D341Med (cell line): ENCODE results near the gene CSPG4.
"Not testable (repeated sequence)": the region's sequence is repeated elsewhere in the genome, so short reads cannot be mapped to it uniquely, and the experiment has no call there.

Source experiments
- DNase-seq: peaks from one replicate; pipeline ENCODE4 v3.0.0; 2012; ENCODE audit warnings: low spot score

The CSPG4 gene

DNA sequence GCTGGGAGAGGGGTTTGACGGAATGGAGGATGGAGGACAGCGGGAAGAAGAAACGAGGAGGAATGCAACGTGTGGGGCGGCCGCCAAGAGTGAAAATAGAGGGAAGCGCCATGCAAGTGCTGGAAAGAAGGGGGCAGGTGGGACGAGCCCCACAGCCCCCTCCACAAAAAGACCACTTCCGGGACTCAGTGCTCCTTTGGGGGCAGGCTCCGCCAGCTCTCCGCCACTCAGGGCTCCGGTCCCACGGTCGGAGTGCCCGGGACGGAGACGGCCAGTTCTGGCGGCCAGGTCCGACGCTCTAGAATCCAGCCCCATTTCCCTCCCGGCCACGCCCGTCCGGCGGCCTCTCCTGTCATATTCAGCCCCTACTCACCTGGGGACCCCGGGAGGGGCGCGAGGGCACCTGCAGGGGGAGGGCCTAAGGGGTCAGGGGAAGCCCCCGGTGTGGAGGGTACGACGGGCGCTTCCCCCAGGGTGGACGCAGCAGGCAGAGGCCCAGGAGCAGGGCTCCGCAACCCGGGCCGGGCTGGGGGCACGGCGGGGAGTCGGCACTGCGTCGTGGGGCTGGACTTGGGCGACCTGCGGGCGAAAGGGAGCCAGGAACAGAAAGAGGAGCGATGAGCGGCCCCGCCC, 25.5 kb upstream of the CSPG4 start:
- DNase-seq = no peak

DNA sequence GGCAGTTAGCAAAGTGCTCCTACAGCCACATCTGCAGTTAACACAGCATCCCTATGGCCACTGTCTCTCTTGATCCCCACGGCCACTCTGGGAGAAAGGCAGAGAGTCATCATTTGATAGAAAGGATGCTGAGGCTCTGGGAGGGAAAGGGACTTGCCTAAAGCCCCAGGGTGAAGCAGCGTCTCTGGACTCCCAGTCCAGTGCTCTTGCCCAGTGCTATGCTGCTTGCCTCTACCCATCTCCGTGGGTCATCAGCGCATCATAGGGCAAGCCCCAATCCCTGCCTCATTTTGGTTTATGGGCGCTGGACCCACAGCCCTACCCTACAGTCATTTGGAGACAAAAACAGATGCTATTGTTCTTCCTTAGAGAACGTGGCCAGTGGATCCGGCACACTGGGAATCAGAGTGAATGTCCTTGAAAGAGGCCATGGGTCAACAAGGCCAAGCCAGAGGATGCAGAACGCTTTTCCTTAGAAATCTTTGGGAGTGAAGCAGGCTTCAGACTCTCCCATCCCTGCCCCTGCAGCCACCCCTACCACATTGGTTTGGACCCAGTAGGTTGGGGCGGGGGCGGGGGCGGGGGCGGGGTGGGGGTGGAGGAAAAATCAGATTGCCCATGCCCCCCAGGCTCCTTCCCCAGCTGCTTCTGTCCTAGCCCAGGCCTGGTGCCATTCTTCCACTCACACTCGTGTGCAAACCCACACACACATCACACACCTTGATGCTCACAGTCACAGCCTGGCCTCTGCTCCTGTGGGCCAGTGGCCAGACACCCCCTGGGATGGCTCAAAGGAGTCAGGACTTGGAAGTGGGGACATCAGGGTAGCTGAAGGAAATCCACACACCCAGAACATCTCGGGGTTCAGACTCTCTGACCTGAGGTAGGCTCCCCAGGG, 24.7 kb upstream of the CSPG4 start:
- not testable (repeated sequence) for DNase-seq

- no peak for DNase-seq
Measured at GRCh38 chr15:75736256-75736655, 23.6 kb upstream of the CSPG4 start.

DNA sequence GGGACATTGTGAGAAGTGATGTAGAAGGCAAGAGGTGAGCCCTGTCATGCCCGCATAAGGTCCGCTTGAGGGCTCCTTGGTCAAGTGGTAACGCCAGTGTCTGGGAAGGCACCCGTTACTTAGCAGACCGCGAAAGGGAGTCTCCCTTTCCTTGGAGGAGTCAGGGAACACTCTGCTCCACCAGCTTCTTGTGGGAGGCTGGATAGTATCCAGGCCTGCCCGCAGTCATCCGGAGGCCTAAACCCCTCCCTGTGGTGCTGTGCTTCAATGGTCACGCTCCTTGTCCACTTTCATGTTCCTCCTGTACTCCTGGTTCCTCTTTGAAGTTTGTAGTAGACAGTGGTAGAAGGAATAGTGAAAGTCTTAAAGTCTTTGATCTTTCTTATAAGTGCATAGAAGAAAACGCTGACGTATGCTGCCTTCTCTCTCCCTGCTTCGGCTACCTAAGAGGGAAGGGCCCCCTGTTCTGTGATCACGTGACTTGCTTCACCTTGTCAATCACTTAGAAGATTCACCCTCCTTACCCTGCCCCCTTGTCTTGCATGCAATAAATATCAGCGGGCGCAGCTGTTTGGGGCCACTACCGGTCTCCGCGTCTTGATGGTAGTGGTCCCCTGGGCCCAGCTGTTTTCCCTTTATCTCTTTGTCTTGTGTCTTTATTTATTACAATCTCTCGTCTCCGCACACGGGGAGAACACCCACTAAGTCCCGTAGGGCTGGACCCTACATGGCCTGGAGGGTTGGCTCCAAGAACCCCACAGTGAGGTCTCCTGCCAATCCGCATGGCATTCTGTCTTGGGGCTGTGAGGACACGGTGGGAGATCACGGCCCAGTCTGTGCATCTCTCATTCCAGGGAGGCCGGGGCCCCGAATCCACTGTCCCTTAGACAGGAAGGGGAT, 22.5 kb upstream of the CSPG4 start:
- DNase-seq = not testable (repeated sequence)

DNA sequence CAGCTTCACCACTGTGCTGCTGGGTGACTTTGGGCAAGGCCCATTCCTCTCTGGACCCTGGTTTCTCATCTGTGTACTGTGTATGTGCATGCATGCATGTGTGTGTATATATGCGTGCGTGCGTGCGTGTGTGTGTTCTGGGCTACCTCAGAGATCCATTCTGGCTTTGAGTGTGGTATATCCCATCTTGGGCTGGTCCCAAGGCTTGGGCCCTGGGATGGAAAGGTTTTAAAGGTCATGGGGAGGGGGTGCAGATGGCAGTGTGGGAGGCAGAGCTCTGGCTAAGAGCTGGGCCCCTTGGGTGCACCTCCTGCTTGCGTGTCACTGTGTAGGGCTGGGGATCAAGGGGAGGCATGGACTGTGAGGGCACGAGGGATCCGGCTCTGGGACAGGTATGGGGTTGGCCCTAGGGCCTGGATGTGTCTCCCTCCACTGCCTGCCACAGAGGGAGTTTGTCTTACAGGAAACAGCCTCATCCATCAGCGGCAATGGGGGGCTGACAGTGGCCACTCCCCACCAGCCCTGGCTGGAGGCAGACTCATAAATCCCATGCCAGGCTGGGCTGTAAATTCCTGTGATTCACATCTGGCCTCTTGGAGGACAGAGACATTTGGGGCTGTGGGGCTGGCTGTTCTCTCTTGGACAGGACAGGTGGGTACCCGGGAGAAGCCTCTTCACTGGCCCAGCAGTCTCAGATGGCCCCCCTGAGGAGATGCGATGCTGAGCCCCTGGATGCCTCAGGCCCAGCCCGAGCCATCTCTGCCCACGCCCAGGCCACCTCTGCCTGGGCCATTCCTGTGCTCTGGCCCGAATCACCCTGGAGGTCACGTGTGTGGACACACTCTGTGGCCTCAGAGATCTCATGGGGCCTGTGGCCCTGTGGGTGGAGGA, 21.4 kb upstream of the CSPG4 start:
- no peak for DNase-seq

GRCh38 chr15:75732809-75733451, 20.3 kb upstream of the CSPG4 start:
- peak; percentile 70 for DNase-seq

DNA sequence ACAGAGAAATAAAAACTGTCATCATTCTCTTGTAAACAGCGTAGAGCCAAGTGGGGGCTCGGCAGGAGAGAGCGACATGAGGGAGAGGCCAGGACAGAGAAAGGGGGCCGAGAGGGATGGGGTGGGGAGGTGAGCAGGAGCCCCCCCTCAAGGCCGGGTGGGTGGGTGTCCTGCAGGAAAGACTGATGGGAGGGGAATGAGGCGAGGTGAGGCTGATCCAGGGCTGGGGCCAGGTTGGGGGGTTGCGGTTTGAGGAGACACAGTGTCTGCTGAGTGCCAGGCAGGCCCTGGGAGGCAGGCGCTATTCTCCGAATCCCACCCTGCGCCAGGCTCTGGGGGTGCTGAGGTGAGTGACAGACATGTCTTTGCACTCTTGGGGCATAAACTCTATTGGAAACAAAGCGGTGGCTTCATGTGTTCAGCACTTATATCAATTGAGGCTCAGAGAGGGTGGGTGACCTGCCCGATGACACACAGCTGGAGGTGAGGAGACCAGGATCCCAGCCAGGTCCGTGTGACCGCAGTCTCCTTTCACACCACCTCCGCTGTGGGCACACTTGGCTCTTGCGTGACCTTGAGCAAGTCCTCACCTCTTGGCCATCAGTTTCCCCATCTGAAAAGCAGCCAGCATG, 19.6 kb upstream of the CSPG4 start:
- no peak for DNase-seq

DNA sequence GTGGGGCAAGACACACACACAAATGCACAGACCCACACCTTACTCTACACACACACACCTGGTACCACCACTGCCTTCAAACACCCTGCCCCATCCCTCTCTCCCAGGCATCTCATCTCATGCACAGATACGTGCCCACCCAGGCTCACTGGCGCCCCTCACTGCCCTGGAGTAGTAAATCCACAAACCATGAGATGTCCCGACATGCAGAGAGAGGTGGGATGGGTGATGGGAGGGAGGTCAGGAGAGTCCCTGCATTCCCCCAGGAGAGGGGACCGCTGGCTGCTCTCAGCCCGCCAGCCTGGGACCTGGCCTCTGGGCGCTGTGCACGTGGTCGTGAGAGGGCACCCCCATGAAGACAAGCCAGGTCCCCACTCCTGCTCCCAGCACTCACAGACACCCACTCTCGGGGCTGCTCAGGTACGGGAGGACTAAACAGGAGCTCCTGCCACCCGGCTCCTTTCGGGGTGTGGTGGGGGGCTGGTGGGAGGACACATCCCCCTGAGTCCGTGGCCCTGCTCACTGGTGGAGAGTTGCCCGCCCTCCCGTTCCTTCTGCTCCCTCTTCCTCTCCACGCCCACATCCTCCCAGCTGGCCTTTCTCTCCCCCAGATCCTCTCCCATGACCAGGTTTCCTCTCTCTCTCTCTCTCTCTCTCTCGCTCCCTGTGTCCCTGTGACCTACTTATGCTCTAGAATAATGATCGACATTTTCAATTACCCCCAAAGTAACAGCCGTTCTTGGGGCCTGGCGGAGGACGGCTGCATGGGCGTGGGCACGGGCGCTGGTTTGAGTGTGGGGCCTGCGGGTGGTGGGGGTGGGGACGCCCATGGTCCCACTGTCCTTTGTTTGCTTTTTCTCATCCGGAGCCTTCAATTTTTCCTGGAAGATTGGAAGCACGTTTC, 18.9 kb upstream of the CSPG4 start:
- no peak for DNase-seq

DNA sequence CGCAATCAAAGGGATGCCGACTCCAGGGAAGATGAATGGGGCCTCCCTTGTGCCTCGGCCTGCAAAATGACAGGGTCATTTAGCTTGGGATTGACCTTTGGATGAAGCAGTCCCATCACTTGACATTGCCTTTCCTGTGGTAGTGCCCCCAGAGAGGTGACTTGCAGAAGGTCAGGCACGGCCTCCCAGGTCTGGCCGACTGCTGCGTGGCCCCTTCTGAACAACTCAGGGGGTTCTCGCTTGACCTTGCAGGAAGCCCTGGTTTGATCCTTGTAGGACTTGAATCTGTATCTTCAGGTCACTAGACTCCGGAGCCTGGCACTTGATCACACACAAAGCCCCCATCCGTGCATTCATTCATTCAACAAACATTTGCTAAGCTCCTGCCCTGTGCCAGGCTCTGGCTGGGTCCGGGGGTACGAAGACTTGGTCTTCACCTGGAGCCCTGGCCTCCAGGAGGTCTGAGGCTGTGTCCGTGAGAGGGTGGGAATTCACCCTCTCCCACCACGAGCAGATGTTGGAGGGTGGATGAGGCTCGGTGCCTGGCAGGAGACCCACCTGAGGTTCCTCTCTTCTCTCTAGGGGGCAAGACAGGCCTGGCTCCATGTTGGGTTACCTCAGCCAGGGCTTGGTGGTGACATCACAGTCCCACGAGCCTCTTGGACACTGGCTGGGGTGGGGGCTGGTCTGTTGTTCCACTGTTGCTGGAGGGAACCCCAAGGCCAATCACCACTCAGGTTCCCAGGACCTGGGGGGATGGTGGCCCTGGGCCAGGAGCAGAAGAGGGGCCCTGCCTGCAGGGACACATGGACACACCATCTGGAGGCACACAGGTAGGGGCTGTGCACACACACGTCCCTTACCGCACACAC, 18.0 kb upstream of the CSPG4 start:
- DNase-seq = not testable (repeated sequence)

GRCh38 chr15:75729326-75730069, 16.9 kb upstream of the CSPG4 start:
- DNase-seq = no peak

DNA sequence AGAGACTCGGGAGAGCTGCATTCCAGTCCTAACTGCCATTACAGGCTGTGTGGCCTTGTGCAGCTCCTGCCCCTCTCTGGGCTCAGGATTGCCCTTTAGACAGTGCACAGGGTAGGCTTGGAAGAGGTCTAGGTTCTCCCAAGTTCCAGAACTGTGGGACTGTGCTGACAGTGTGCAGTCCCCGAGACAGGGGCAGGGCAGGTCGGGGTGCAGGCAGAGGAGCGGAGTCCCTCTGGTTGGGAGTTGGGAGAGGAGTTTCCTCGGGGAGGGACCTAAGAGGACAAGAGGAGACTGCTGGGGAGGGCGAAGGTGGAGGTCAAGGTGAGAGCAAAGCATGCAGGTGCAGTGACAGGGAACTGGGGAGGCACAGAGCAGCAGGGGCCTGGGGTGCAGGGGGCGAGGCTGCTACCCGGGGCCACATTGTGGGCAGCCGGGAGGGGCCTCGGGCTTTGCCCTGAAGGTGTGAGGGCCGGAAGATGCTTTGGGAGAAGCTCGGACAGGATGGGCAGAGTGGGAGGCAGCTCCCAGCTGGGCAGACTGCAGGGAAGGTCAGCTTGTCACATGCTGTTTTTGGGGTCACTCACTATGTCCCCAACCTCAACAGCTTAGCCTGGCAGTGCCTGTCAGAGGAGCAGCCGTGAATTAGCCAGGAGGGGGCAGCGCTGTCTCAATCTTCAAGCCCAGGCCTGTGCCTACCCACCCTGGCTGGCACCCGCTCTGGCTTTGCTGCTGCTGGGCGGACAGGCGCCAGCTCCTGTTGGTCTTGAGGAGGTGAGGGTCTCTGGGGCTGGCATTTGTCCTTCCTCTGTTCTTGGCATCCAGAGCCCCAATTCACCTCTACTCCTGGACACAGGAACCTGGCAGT, 15.4 kb upstream of the CSPG4 start:
- peak; percentile 83 for DNase-seq

- DNase-seq = no peak
Measured at GRCh38 chr15:75727031-75727531, 14.4 kb upstream of the CSPG4 start.

DNA sequence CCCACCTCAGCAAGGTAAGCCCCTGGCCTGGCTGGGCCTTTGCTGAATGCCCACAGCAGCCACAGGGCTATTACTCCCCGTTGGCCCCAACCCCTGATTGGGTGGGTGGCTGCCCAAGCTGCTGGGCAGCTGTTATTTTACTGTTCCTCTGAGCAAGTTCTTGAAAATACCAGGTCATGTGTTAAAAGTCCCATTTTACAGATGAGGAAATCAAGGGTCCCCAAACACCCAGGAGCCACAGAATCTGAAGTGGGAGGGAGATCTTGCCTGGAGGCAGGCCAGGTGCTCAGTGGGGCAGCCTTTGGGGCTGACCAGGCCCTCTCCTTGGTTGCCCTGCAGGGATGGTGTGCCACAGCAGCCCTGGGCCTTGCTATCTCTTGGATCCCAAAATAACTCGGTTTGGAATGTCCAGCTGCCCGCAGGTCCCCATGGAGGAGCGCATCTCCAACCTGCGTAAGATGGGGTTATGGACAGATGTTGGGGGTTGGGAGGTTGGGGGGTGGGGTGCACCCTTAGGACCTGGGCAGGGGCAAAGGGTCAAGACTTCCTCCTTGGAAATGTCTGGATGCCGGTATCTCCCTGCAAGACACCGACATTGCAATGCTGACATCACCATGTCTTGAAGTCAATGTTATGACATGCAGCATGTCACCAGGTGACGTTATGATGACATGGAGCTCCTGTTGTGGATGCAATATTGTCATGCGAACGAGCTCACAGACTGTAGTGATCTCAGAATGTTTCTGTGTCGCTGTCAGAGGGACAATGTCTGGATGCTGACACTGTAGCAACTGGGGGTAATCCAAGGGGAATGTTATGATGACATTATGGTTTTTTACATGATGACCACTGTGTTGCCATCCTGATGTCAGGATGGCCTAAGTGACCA, 13.3 kb upstream of the CSPG4 start:
- no peak for DNase-seq

GRCh38 chr15:75725006-75725718, 12.5 kb upstream of the CSPG4 start:
- DNase-seq = no peak
